RWPE1 (cell line): Measurements from ENCODE around the gene PITPNM3.

Source experiments
- CTCF ChIA-PET: fragments of 350-600 bp; sonication (Branson Sonifier 250); formaldehyde crosslinking; extraction: SDS; loops from one replicate; lab custom pipeline; 2021; lab: Yijun Ruan, JAX
- POLR2A ChIA-PET: fragments of 400-600 bp; formaldehyde crosslinking; extraction: SDS; loops from one replicate; lab custom pipeline; 2020; ENCODE audit warnings: antibody characterized with exemption; ENCODE audit not compliant: low non-redundant PET; lab: Yijun Ruan, JAX
- DNase-seq: peaks from one replicate; pipeline ENCODE4 v3.0.0; 2012; ENCODE audit warnings: low spot score
- H3K27ac ChIP-seq: fragments of 450-650 bp; 2 replicates; pipeline ENCODE4 v1.5.1; 2017
- TF ChIP-seq, protein P1 (sequence below): fragments of 450-650 bp; conservative IDR thresholded peaks from 2 replicates; pipeline ENCODE4 v1.5.1; 2017; ENCODE audit warnings: low read depth, mild to moderate bottlenecking

PITPNM3 gene

DNA sequence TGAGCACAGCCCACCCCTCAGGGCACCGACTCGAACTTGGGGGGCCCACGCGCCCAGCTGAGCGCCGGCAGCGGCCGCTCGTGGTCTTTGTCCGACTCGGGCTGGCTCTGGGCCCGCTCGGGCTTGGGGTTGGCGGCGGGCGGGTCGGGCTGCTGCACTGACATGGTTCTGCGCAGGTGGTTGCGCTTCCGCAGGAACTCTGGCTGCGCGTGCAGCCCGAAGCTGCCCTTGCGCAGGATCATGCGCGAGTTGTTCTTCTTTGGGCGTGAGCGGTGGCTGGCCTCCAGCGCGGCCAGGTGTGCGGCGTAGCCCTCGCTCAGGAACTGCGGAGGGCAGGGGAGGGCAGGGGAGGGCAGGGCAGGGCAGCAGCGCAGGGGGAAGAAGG is 101.0 kb downstream of the PITPNM3 start:
- POLR2A ChIA-PET = no interaction called here
- CTCF ChIA-PET = no interaction called here
- peak overlapping the region; percentile 69 for H3K27ac ChIP-seq
- no peak for DNase-seq
- TF ChIP-seq, protein P1, sequence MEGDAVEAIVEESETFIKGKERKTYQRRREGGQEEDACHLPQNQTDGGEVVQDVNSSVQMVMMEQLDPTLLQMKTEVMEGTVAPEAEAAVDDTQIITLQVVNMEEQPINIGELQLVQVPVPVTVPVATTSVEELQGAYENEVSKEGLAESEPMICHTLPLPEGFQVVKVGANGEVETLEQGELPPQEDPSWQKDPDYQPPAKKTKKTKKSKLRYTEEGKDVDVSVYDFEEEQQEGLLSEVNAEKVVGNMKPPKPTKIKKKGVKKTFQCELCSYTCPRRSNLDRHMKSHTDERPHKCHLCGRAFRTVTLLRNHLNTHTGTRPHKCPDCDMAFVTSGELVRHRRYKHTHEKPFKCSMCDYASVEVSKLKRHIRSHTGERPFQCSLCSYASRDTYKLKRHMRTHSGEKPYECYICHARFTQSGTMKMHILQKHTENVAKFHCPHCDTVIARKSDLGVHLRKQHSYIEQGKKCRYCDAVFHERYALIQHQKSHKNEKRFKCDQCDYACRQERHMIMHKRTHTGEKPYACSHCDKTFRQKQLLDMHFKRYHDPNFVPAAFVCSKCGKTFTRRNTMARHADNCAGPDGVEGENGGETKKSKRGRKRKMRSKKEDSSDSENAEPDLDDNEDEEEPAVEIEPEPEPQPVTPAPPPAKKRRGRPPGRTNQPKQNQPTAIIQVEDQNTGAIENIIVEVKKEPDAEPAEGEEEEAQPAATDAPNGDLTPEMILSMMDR = no peak

DNA sequence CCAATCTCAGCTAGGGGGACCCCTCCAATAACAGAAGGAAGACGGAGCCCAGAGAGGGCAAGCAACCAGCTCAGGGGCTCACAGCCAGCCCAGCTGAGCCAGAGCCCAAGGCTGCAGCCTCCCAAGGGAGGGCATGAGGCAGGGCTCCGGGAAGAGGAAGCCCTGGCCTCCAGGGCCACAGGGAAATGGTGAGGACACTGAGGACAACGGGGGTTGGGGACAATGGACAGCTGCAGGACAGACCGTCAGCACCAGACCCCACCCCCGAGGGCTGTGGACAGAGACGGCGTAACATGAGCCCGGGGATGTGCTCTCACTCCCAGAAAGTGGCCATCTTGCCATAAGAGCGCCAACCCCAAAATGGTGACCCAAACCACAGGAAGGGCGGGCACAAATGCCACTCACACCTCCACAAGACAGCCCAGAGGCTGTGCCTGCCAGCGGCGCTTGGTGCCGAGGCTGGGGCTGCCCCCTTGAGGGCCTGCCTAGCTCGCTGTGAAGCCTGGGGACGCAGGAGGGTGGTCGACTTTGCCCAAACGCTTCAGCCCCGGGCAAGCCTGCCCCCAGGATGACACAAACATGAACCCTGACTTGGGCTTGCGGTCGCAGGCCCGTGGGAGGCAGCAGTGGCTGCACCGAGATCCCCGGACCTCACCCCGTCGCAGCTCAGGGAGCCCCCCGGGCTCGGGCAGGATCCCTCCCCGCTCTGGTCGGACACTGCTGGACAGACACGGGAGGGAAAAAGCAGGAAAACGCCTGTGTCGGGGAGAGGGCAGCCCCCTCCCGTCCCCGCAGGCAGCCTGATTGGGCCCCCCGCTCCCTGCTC is 101.6 kb downstream of the PITPNM3 start:
- peak overlapping the region; percentile 69 for H3K27ac ChIP-seq
- DNase-seq = no peak

DNA sequence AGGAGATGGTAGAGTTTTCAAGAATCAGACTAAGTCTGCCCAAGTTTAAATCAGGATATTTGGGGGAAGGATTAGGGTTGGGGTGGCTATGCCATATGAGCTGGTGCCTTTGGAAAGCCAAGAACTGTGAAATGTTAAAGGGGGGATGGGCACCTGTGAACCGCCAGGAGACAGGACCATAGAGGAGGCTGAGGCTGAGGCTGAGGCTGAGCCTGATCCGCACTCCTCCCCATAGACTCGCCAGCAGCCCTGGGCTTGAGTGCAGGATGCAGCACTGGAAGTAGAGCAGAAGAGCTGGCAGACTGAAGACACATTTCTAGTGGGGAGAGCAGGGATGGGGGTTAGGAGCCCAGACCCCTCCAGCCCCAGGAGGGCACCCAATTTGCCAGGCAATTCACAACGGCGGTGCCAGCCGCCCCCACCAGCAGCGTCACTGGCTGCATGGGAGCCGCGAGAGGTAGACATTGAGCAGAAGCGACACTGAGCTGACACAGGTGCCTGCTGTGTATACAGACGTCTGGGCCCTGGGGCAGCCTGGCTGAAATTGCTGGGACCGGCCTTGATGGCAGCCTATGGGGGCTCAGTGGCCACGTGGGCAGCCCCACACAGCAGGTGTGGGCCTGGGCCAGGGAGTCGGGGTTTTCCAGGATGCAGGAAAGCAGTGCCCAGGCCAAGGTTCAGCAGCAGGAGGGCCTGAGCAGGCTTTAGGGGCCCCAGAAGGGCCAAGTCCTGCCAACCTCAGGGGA is 102.9 kb downstream of the PITPNM3 start:
- DNase-seq = no peak
- TF ChIP-seq, protein P1 = no peak
- ChIA-PET POLR2A (no interaction called here), CTCF (interaction anchor here (0.6 to 1.2 kb wide), 2 partner anchors 20 to 754 kb away, joined by 4 to 5 read pairs; no protein-coding TSS in a partner anchor)
- H3K27ac ChIP-seq = peak overlapping the region; percentile 69

More for the DNA sequence above, 101.6 kb downstream of the PITPNM3 start:
- ChIA-PET POLR2A (no interaction called here), CTCF (interaction anchor here (1.2 kb wide), 1 partner anchor 18 kb away, joined by 5 read pairs; no protein-coding TSS in a partner anchor)
- TF ChIP-seq, protein P1 = no peak

GRCh38 chr17:6452471-6453266 is 103.7 kb downstream of the PITPNM3 start:
- no peak for DNase-seq
- TF ChIP-seq, protein P1 = no peak
- ChIA-PET CTCF (interaction anchor here (0.6 kb wide), 1 partner anchor 755 kb away, joined by 4 read pairs; no protein-coding TSS in a partner anchor), POLR2A (no interaction called here)
- H3K27ac ChIP-seq = peak overlapping the region; percentile 69

DNA sequence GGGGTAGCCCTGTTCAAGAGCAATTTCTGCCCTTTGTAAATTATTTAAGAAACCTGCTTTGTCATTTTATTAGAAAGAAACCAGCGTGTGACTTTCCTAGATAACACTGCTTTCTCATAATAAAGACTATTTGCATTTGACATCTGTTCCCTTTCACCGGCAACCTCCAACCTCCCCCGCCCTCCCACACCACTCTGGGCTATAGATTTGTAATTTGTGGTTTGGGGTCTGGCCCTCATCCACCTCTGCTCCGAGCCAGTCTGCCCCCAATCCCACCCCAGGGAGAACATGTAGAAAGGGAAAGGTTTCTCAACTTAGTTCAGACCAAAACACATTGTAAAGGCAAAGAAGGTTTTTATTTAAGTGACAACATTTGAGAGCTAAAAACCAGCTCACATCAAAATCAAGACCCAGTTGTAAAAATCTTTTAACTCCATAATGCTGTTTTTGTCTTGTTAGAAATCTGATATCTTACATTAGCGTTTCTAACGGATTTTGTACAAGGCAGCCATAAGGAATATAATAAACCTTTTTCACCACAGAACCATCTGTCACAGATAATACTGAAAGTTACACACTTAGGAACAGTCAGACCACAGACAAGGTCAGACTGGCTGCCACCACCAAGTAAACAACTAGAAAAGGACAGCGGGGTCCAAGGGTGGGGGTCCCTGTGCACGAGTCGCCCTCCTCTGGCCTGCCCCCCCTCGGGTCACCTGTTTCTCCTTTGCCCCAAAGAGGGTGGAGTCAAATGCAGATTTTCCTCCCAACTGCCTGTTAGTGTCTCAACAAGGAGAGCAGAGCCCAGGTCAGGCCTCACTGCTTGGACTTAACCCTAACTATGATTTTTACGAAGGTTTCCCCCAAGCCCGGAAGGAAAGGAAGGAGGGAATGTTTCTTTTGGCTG is 105.2 kb downstream of the PITPNM3 start:
- TF ChIP-seq, protein P1 = no peak
- ChIA-PET CTCF (no interaction called here), POLR2A (no interaction called here)
- no peak for DNase-seq
- H3K27ac ChIP-seq = peak overlapping the region; percentile 54
